Myocyte (in vitro differentiated cells): Measurements from ENCODE around the gene WDR26. TPM values are rescaled to one million over a fixed set of nuclear protein-coding genes. Genes with fewer than 3 reads are reported as not detected.
"Not testable (repeated sequence)": the region's sequence is repeated elsewhere in the genome, so short reads cannot be mapped to it uniquely, and the experiment has no call there.

Source experiments
- DNase-seq: peaks from one replicate; pipeline ENCODE4 v3.0.0-alpha.2; 2012; ENCODE audit warnings: low read depth
- total RNA-seq: library from RNA; depleted of rRNA; stranded (reverse); fragments of >200 nt; gene quantifications from 2 replicates; pipeline ENCODE4 v1.2.3, GENCODE V29; 2014

WDR26 gene
- total RNA-seq, 1 donor from 2014 or later: 60.6 TPM

- peak; percentile 27 for DNase-seq
These were observed 610 bp downstream of the WDR26 start for GRCh38 chr1:224433701-224434672.

- peak; percentile 42 for DNase-seq
These were observed 1.4 kb downstream of the WDR26 start for GRCh38 chr1:224433041-224433691.

GRCh38 chr1:224432672-224433040 is 1.9 kb downstream of the WDR26 start:
- no peak for DNase-seq

- peak; percentile 39 for DNase-seq
These were observed 2.5 kb downstream of the WDR26 start for GRCh38 chr1:224432146-224432545.

GRCh38 chr1:224431726-224432125 is 2.9 kb downstream of the WDR26 start:
- no peak for DNase-seq

- DNase-seq: peak; percentile 67
These were observed 4.0 kb downstream of the WDR26 start for GRCh38 chr1:224430511-224431113.

GRCh38 chr1:224429616-224430326 is 4.8 kb downstream of the WDR26 start:
- no peak for DNase-seq

- DNase-seq: not testable (repeated sequence)
These were observed 5.9 kb downstream of the WDR26 start for GRCh38 chr1:224428713-224429112.

GRCh38 chr1:224427346-224427745 is 7.3 kb downstream of the WDR26 start:
- no peak for DNase-seq

- DNase-seq: not testable (repeated sequence)
These were observed 7.7 kb downstream of the WDR26 start for GRCh38 chr1:224426869-224427268.

- no peak for DNase-seq
These were observed 9.2 kb downstream of the WDR26 start for GRCh38 chr1:224425279-224425884.

GRCh38 chr1:224420106-224420505 is 14.5 kb downstream of the WDR26 start:
- DNase-seq: no peak

- no peak for DNase-seq
These were observed 22.8 kb downstream of the WDR26 start for GRCh38 chr1:224411766-224412165.

- no peak for DNase-seq
These were observed 26.4 kb downstream of the WDR26 start for GRCh38 chr1:224408294-224408590.

- no peak for DNase-seq
These were observed 26.9 kb downstream of the WDR26 start for GRCh38 chr1:224407571-224408293.

- no peak for DNase-seq
These were observed 28.4 kb downstream of the WDR26 start for GRCh38 chr1:224406216-224406615.

- no peak for DNase-seq
These were observed 29.0 kb downstream of the WDR26 start for GRCh38 chr1:224405604-224405970.

- no peak for DNase-seq
These were observed 29.5 kb downstream of the WDR26 start for GRCh38 chr1:224404916-224405603.

- no peak for DNase-seq
These were observed 32.0 kb downstream of the WDR26 start for GRCh38 chr1:224402472-224403036.

- DNase-seq: no peak
These were observed 34.7 kb downstream of the WDR26 start for GRCh38 chr1:224399887-224400286.
